Fibroblast of mammary gland (primary cell): ENCODE results near the gene AUH.
"Not testable (repeated sequence)": the region's sequence is repeated elsewhere in the genome, so short reads cannot be mapped to it uniquely, and the experiment has no call there.

Experiments
- DNase-seq: peaks from one replicate; pipeline ENCODE4 v3.0.0-alpha.2; 2010; ENCODE audit warnings: low read depth
- H3K4me3 ChIP-seq: 2 replicates; pipeline ENCODE4 v1.5.1; 2011; ENCODE audit warnings: low read depth, mild to moderate bottlenecking, low read length, moderate library complexity; ENCODE audit not compliant: control insufficient read depth
- TF ChIP-seq, protein P1 (sequence below): conservative IDR thresholded peaks from 2 replicates; pipeline ENCODE4 v1.5.1; 2011; ENCODE audit warnings: low read depth, low read length, inconsistent platforms; ENCODE audit not compliant: control insufficient read depth, insufficient read depth

The AUH gene

GRCh38 chr9:91382298-91382697, 20.6 kb upstream of the AUH start:
- TF ChIP-seq, protein P1, sequence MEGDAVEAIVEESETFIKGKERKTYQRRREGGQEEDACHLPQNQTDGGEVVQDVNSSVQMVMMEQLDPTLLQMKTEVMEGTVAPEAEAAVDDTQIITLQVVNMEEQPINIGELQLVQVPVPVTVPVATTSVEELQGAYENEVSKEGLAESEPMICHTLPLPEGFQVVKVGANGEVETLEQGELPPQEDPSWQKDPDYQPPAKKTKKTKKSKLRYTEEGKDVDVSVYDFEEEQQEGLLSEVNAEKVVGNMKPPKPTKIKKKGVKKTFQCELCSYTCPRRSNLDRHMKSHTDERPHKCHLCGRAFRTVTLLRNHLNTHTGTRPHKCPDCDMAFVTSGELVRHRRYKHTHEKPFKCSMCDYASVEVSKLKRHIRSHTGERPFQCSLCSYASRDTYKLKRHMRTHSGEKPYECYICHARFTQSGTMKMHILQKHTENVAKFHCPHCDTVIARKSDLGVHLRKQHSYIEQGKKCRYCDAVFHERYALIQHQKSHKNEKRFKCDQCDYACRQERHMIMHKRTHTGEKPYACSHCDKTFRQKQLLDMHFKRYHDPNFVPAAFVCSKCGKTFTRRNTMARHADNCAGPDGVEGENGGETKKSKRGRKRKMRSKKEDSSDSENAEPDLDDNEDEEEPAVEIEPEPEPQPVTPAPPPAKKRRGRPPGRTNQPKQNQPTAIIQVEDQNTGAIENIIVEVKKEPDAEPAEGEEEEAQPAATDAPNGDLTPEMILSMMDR = no peak
- peak; percentile 6 for DNase-seq

GRCh38 chr9:91379426-91379825, 17.7 kb upstream of the AUH start:
- TF ChIP-seq, protein P1 = no peak
- H3K4me3 ChIP-seq = no peak overlapping the region
- no peak for DNase-seq

More at GRCh38 chr9:91382298-91382697, 20.6 kb upstream of the AUH start:
- no peak overlapping the region for H3K4me3 ChIP-seq

DNA sequence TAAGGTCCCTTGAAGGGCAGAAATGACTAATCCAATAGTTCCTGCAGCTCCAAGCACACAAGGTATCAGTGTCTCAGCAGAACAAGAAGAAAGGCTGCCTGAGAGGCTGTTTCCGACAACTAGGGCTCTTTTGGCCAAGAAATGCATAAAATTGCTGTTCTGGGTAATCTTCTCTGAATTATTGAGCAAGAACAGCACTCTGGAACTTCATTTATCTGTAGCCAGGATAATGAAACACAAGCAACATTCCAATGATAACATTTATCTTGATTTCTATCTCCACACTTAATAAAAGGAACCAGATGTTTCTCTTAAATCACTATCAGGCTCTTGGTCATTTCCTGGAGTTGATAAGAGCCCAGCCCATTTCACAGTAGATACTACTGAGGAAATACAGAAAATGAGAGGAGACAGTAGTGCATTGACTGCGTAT, 17.0 kb upstream of the AUH start:
- H3K4me3 ChIP-seq = no peak overlapping the region
- TF ChIP-seq, protein P1 = no peak
- peak; percentile 66 for DNase-seq

DNA sequence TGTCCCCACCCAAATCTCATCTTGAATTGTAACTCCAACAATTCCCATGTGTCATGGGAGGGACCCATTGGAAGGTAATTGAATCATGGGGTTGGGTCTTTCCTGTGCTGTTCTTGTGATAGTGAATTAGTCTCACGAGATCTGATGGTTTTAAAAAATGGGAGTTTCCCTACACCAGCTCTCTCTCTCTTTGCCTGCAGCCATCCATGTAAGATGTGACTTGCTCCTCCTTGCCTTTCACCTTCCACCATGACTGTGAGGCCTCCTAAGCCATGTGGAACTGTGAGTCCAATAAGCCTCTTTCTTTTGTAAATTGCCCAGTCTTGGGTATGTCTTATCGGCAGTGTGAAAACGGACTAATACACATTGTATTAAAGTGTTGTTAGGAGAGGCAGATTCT, 16.3 kb upstream of the AUH start:
- not testable (repeated sequence) for DNase-seq, H3K4me3 ChIP-seq

- DNase-seq = peak; percentile 17
- H3K4me3 ChIP-seq = no peak overlapping the region
- TF ChIP-seq, protein P1 = no peak
These were observed 14.5 kb upstream of the AUH start for GRCh38 chr9:91376239-91376638.

DNA sequence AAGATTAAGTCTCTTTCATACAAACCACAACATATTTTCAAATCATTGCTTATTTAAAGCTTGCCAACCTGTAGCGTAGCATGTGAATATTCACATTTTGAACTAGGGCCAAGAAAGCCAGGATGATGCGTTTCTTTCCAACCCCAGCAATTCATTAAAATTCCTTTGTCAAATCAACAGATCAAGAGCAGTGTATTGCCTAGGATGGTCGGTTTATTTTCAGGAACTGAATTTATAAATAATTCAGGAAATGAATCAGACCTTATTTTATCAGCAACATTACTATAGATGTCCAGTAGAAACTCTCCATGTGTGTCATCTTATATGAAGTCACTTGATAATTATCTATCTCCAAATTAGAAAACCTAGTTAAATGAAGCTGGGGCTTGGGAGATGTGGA, 13.2 kb upstream of the AUH start:
- peak; percentile 74 for DNase-seq
- TF ChIP-seq, protein P1 = no peak

DNA sequence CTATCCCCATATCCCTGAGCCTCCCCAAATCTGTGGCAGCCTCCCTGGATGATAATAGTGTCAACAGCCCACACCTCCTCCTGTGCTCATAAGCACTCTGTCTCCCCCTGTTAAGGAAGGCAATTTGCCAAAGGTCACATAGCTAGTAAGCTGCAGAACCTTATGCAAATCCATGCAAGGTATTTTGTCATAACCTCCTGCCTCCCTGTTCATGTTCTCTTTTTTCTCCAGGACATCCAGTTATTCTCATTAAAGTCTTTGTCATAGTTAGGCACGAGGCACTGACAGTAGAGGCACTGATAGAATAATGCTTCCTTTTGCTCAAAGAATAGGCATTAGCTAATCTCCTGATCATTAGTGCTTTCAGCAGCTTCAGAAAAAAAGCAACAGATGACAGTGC, 10.2 kb upstream of the AUH start:
- TF ChIP-seq, protein P1 = no peak
- DNase-seq = no peak
- no peak overlapping the region for H3K4me3 ChIP-seq

More for the DNA sequence above, 13.2 kb upstream of the AUH start:
- no peak overlapping the region for H3K4me3 ChIP-seq

GRCh38 chr9:91370006-91370405, 8.3 kb upstream of the AUH start:
- not testable (repeated sequence) for DNase-seq, H3K4me3 ChIP-seq
